HuH-7.5 (cell line): ENCODE data around the gene TOP2A.

Experiments used
- DNase-seq: peaks from one replicate; pipeline ENCODE4 v3.0.0; 2011; ENCODE audit warnings: low spot score

TOP2A gene, protein sequence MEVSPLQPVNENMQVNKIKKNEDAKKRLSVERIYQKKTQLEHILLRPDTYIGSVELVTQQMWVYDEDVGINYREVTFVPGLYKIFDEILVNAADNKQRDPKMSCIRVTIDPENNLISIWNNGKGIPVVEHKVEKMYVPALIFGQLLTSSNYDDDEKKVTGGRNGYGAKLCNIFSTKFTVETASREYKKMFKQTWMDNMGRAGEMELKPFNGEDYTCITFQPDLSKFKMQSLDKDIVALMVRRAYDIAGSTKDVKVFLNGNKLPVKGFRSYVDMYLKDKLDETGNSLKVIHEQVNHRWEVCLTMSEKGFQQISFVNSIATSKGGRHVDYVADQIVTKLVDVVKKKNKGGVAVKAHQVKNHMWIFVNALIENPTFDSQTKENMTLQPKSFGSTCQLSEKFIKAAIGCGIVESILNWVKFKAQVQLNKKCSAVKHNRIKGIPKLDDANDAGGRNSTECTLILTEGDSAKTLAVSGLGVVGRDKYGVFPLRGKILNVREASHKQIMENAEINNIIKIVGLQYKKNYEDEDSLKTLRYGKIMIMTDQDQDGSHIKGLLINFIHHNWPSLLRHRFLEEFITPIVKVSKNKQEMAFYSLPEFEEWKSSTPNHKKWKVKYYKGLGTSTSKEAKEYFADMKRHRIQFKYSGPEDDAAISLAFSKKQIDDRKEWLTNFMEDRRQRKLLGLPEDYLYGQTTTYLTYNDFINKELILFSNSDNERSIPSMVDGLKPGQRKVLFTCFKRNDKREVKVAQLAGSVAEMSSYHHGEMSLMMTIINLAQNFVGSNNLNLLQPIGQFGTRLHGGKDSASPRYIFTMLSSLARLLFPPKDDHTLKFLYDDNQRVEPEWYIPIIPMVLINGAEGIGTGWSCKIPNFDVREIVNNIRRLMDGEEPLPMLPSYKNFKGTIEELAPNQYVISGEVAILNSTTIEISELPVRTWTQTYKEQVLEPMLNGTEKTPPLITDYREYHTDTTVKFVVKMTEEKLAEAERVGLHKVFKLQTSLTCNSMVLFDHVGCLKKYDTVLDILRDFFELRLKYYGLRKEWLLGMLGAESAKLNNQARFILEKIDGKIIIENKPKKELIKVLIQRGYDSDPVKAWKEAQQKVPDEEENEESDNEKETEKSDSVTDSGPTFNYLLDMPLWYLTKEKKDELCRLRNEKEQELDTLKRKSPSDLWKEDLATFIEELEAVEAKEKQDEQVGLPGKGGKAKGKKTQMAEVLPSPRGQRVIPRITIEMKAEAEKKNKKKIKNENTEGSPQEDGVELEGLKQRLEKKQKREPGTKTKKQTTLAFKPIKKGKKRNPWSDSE (N-terminal part only)

DNA sequence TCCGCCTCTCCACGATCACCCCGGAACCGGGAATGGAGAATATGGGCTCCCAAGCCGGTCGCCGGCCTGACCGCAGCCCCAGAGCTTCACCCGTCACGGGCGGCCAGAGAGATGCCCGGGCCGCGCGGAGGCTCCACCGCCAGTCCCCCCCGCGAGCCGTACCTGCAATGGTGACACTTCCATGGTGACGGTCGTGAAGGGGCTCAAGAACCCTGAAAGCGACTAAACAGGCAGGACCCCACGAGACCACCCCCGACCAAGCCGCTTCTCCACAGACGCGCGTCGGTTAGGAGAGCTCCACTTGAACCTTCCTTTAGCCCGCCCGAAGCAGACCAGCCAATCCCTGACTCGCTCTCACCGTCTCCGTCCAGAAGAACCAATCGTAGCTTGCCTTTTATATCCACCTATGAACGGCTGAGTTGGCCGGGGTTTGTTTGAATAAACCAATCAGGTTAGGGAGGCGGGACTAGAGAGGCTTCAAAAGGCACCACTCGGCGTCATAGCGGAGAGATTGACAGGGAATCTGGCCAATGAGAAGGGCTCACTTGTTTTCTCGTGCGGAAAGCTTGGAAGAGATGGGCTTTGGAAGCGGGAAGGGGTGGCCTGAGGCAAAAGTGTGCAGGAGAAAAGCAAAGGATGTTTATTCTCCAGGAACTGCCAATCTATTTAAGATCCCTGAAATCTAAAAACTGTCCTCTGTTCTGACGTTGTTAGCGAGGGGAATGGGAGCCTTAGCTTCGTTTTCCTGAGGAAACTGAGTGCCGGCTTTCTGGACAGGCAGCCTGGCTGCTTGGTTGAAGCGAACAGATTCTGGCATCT, at the start of gene TOP2A:
Gene TOP2A, minus strand, starts transcription at position 288 of the 819 bp plus-strand sequence. Its CDS starts 105 bp downstream, at position 183.
- DNase-seq, result peak; percentile 97

DNA sequence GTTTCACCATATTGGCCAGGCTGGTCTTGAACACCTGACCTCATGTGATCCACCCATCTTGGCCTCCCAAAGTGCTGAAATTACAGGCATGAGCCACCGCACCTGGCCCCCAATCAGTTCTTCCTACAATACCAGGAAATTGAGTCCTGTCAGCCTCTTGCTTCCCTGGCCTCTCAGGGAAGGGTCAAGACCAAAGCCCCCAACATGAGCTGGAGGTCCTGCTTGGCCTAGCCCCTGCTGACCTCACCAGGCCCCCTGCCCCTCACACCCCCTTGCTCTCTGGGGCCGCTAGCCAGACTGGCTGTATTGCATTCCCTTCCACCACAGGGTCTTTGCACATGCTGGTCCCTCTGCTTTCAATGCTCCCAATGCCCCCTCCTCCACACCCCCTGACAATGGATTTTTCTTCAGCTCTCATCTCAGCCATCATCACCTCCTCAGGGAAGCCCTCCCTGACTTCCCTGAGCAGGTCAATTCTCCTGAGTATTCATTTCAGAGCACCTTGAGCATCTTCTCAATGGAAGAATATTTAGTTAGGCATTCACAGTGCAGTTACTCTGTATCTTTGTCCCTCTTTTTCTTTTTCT, 49.7 kb upstream of the TOP2A start:
- no peak for DNase-seq

DNA sequence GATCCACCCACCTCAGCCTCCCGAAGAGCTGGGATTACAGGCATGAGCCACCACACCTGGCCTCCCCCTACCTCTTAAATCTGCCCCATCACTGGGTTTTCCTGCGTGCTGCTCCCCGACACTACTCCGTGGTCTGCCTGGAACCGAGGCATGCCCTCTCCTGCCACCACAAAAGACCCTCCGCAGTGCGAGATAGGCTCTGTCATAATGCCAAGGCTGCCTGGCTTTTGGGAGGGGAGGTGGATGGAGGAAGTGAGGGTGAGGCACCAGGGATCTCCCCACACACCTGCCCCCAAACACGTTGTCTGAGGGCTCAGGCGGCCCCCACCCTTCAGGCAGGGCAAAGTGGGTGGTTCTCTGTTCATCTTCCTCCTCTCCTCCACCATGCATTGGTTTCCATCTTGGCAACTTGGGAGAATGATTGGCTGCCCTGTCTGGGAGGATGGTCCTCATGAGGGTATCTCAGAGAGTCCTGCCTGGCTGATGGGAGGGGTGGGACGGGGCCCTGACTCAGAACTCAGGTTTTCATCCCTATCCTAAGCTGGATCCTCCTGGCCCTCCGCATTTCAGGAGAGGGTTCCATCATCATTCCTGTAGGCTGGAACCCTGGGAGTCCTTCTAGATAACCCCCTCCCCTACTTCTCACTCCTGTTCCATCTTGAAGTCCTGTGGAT, 48.7 kb upstream of the TOP2A start:
- DNase-seq, result no peak

DNA sequence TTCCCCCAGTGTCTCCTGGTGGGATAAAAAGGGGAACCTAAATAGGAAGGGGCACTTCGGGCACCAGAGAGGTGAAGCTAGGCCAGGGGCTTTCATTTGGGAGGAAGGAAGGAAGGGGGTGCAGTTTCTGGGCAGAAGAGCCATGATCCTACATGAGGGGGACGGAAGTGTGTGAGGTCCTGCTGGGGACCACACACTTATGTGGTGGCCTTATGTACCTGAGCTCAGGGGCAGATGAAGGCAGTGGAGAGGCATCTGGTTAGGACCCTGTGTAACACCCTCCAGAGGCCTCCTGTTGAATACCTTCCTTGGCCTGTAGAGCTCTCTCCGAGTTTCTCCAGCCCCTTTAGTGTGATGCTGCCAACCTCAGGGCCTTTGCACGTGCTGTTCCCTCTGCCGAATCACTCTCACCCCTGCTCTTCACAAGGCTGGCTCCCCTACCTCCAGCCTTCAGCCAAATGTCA, 46.7 kb upstream of the TOP2A start:
- no peak for DNase-seq

DNA sequence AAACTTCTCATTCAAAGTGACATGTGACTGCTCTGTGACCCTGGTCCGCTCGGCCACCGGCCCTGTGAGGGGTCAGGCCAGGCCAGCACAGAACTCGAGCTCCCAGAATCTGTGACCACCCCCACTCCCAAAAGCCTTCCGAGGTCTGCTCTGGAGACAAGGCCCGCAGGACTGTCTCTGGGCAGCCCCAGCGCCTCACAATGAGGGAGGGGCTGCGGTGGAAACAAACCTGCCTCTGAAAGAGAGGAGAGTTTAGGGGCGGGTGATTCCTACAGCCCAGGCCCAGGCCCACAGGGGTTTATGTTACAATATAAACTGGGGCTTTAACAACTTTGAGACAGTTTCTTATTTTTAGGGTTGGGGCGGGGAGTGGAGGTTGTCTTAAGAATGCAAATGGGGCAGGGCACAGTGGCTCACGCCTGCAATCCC, 45.4 kb upstream of the TOP2A start:
- no peak for DNase-seq

DNA sequence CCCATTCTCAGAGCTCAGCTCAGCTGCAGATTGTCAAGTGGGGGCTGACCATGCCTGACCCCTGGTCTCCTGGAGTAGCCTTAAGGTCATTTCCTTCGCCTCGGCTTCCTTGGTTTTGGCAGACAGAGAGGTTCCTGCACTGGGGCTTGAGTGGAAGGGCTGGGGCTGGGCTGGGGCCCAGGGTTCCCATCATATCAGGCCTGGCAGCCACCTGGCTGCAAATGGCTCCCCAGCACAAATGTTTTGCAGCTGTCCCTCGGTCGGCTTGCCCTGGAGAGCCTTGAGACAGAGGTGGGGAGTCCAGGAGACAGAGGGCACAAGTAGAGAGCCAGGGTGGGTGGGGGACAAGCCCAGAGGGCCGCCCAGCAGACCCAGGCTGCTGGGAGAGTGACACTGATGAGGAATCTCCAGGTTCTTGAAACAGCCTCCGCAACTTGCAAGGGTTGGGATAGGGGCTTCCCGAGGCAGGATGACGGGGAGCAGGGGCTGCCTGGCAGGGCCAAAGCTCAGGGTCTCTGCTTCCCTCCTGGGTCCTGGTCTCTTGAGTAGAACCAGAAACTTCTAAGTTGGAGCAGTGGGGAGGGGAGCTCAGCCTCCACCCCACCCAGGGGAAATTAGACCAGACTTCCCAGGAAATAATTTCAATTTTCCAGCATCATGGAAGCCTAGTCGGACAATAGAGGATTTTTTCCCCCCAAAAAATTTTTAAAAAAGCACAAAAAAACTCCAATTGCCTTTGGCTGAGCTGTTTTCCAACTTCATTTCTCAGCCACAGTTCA, 44.8 kb upstream of the TOP2A start:
- DNase-seq, result no peak

DNA sequence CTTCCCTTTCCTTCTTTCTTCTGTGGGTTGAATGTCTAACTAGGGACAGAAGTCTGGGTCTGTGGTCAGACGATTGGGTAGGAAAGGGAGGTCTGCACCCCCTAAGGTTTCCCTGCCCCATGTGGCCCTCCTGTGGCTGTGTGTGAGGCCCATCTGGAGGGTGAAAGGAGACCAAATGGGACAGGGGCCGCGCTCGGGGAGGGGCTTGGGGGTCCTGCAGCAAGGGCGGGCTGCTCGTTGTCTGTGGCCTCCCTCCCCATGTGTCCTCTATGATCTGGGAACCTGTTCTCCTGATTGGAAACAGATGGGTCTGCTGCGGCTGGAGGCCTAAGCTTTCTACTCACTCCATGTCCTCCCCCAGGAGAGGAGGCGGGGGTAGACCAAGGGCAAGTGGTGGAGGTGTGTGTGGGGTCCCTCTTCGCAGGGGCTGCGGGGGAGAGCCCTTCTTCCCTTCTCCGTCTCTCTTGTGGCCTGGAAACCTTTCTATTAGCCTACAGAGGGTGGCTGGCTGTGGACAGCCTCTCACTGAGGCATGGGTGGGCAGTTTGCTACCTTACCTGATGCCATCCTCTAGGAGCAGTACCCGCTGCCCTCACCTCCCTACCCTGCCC, 44.1 kb upstream of the TOP2A start:
- no peak for DNase-seq

DNA sequence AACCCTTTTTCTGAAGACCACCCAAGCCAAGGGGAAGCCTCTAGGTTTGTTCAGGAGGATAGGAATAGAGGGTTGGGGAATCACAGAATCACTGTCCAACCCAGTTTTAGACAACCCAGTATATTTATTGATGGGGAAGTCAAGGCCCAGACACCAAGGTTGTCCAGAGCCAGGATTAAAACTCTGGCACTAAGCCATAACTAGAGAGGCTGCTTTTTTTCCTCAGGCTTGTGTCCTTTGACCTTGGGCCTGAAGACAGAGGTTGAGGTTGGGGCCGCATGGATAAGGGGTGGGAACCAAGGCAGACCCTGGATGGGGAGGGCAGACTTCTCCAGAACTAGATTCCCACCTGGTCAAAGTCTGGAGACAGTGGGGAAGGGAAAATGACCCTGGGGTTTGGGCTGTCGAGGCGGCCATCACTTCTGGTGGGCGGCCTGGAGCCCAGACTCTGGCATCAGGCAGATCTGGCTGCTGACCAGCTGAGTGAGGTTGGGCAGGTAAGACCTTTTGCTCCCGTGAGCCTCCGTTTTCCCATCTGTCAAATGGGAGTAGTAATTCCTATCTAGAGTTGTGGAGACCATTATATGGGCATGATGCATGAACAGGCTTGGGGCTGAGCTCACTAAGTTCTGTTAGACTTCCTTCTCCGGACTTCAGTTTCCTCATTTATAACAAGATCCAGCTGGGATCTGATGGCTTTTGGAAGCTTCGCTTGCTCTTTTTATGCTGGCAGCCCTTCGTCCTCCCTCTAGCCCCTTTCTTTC, 43.5 kb upstream of the TOP2A start:
- DNase-seq, result no peak

DNA sequence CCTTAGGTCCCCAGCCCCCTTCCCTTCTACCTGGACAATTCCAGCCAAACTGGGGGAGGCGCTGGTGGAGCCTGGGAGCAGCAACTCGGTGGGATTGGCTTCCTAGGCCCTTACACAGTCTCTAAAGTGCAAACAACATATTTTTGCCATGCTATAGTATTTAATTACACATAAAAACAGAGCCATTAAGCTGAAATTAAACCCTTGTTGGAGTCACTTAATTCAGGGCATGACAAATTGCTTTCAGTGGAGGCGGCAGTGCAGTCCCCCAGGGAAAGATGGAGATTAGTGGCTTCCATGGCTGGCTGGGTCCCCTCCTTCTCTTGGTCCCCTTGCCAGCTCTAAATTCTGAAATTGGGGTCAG, 42.9 kb upstream of the TOP2A start:
- no peak for DNase-seq

DNA sequence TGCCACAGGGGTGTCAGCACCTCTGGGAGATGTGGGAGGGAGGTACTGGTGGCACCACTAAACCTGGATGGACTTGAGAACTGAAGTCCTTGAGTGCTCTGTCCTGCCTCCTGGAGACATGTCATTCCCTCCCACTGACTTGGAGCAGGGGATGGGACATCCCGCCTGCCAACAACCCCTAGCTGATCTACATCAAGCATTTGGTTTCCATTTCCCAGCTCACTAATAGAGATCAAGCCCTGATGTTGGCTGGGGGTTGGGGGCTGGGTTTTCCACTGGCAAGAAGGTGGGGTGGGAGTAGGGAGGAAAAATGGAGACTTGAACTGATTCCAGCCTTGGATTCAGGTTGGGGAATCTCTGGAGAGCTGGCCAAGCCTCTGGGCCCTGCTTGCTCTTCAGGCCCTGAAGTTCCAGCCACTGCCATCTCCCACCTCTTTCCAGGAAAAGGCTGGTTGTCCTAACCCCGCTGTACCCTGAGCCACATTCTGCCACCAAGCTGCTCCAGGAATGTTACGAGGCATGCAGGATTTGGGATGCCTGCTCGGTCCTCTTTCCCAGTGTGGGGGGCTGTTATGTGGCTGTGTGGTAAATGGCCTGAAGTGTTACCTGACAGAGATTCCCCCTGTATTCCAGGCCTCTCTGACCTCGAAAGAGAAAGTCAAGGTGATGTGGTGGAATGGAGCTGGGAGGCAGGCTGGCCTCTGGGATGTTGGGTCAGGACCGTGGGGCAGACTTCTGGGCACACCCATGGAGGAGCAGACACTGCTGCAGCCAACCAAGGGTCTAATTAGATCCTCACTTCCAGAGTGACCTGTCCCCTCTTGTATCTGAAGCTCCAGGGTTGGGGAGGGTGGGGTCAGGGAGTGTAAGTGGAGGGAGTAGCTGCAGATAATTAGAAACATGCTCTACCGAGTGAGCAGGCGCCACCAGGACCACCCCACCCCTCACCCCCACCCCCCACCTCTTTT, 42.2 kb upstream of the TOP2A start:
- DNase-seq, result no peak

DNA sequence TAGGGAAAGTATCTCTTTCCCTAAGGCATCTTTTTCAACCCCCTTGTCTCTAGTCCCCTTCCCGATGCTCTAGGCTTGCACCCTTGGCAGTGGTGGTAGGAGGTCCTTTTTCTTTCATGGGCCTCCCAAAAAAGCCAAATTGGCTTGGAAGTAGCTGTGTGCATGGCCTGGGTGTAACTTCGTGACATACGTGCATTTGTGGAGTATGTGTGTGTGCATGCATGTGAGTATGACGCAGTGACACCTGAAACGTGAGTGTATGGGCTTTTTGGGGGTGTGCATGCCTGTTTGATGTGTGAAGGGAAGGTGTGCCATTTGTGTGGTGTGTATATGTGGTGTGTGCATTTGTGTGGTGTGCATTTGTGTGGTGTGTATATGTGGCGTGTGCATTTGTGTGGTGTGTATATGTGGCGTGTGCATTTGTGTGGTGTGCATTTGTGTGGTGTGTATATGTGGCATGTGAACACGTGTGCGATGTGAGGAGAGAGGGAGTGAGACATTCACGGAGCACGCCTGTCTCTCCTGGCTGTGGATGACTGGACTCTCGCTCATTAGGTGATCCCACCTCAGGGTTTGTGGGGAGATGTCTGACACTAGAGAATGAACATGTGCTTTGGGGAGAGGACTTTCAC, 41.3 kb upstream of the TOP2A start:
- DNase-seq, result no peak

DNA sequence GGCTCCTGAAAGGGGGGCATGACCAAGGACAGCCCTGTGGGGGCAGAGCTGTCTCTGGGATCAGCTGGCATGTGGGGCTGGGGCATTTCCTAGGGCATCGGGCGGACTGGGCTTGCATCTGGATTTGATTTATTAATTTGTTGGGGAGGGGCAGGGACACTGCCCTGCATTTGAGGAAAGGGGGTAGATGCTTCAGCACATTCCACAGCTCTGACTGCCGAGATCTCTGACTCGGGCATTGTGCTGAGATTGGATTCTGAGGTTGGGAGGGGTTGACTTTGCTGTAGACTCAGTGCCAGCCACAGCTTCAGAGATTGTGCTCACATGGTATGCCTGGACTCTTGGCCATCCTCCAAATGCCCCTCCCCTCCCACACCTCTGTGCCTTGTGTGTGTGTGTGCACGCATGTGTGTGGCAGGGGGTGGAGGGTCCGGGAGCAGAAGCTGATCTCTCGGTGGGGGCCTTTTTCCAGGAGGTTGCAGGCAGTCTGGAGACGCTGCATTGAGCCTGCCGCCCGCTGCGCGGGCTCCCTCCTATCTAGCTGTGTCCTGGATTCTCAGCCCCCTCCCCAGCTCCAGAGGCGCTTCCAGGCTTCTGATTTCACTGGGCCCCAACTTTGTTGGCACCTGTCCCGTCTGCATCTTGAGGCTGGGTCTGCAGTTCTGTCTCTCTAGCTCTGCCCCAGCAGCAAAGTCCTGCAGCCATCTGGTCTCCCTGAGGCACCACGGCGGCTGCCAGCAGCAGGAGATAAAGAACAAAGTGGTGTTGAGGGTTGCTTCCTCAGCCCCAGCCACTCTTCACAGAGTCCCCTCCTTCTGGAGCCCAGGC, 40.5 kb upstream of the TOP2A start:
- no peak for DNase-seq

DNA sequence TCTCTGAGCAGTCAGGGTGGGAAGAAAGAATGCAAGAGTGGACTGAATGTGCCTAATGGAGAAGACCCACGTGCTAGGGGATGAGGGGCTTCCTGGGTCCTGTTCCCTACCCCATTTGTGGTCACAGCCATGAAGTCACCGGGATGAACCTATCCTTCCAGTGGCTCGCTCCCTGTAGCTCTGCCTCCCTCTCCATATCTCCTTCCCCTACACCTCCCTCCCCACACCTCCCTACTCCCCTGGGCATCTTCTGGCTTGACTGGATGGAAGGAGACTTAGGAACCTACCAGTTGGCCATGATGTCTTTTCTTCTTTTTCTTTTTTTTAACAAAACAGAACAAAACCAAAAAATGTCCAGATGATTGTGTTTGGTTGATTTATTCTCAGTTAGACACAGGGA, 39.7 kb upstream of the TOP2A start:
- DNase-seq, result no peak

DNA sequence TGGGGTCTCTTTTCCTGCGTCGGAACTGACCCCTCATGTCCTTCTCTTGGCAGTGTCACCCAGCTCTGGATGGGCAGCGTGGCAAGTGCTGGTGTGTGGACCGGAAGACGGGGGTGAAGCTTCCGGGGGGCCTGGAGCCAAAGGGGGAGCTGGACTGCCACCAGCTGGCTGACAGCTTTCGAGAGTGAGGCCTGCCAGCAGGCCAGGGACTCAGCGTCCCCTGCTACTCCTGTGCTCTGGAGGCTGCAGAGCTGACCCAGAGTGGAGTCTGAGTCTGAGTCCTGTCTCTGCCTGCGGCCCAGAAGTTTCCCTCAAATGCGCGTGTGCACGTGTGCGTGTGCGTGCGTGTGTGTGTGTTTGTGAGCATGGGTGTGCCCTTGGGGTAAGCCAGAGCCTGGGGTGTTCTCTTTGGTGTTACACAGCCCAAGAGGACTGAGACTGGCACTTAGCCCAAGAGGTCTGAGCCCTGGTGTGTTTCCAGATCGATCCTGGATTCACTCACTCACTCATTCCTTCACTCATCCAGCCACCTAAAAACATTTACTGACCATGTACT, 38.8 kb upstream of the TOP2A start:
- no peak for DNase-seq

DNA sequence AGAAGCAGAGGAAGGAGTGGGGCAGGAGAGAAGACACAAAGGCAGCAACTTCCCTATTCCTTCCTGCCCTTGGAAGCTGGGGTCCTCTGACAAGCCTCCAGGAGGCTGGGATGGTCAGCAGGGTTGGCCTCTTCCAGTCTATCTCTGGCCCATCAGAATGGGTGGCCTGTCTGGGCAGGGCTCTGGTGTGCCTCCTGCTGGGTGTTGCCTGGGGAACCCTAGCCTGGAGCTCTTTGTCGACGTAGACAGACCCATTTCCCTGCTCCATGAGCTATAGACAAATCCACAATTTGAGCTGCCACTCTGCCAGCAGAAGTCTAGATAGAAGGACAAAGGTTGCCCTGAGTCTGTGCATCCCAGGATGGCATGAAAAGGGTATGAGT, 36.9 kb upstream of the TOP2A start:
- DNase-seq, result no peak
